Naive thymus-derived CD8-positive, alpha-beta T cell (primary cell): ENCODE results near the gene CEP120. TPM values are rescaled to one million over a fixed set of nuclear protein-coding genes. Genes with fewer than 3 reads are reported as not detected.

Source experiments
- ATAC-seq, 2 donors: fragments of 150-1000 bp; cut with Tn5 transposase in 1 of 2; sonication (Bioruptor Pico), chemical (Tn5 transposase) in 1 of 2; 1 replicate in 1 of 2; 2 replicates in 1 of 2; pipeline ENCODE4 v1.10.0; 2021; ENCODE audit warnings: mild to moderate bottlenecking in 2 of 2, moderate library complexity in 2 of 2
- POLR2A ChIA-PET: fragments of 350-600 bp; sonication (Branson Sonifier 250); formaldehyde crosslinking; loops from one replicate; lab custom pipeline; 2021; ENCODE audit warnings: antibody characterized with exemption; lab: Charles Lee
- DNase-seq, 10 donors: peaks; one replicate each; pipeline versions ENCODE4 v3.0.0 to v3.0.0-alpha.2; 2020 to 2022
- H3K27ac Mint-ChIP-seq, 10 donors: one replicate each; pipeline ENCODE4 v1.8.0; 2020 to 2022; ENCODE audit warnings: mild to moderate bottlenecking in 10 of 10, mixed read lengths in 10 of 10, moderate library complexity in 4 of 10, inconsistent platforms in 1 of 10
- H3K27me3 Mint-ChIP-seq, 5 donors: one replicate each; pipeline ENCODE4 v1.8.0; 2021 to 2022; ENCODE audit warnings: mixed read lengths in 5 of 5
- H3K36me3 Mint-ChIP-seq, 3 donors: one replicate each; pipeline ENCODE4 v1.8.0; 2020 to 2022; ENCODE audit warnings: mixed read lengths in 3 of 3, mild to moderate bottlenecking in 2 of 3, inconsistent platforms in 1 of 3
- H3K4me1 Mint-ChIP-seq, 4 donors: one replicate each; pipeline ENCODE4 v1.8.0; 2021 to 2022; ENCODE audit warnings: mixed read lengths in 4 of 4
- H3K4me3 Mint-ChIP-seq, 10 donors: one replicate each; pipeline ENCODE4 v1.8.0; 2020 to 2022; ENCODE audit warnings: mild to moderate bottlenecking in 10 of 10, mixed read lengths in 10 of 10, moderate library complexity in 6 of 10, inconsistent platforms in 1 of 10
- H3K9me3 Mint-ChIP-seq, 9 donors: one replicate each; pipeline ENCODE4 v1.8.0; 2020 to 2022; ENCODE audit warnings: mixed read lengths in 9 of 9, mild to moderate bottlenecking in 3 of 9, inconsistent platforms in 1 of 9, moderate library complexity in 1 of 9
- polyA plus RNA-seq, 3 donors: library from polyadenylated mRNA; unstranded; fragments of 300-500 nt; fragmentation: Illumina TruSeq; gene quantifications; one replicate each; pipeline ENCODE4 v1.2.3, GENCODE V29; 2021
- total RNA-seq, 8 experiments: library from RNA in 2 of 8; stranded (reverse) in 2 of 8; gene quantifications; one replicate each; pipeline ENCODE4 v1.2.3 and lab custom pipeline; 2021 to 2026

CEP120 gene
- total and polyA plus RNA-seq, 5 experiments from 2014 or later: 13.8 to 70.6 (median 25.9) TPM

- POLR2A ChIA-PET: no interaction called here
- ATAC-seq (no peak), DNase-seq (no peak)
- Mint-ChIP-seq H3K4me1 (peaks cover 0 to 2% (median 0%) of the 10 kb centered on the region in 4 donors), H3K4me3 (no peak overlapping the region), H3K27ac (no peak overlapping the region), H3K36me3 (no peaks in the 10 kb centered on the region), H3K27me3 (peaks cover 0 to 10% (median 9%) of the 10 kb centered on the region in 5 donors), H3K9me3 (peaks cover 0 to 3% (median 0%) of the 10 kb centered on the region in 9 donors)
Observed at GRCh38 chr5:123305751-123306150, 117.5 kb downstream of the CEP120 start.

GRCh38 chr5:123304777-123305316 lies 118.4 kb downstream of the CEP120 start:
- peaks cover 0 to 14% (median 9%) of the 10 kb centered on the region in 5 donors for H3K27me3 Mint-ChIP-seq
- H3K4me3 Mint-ChIP-seq: no peak overlapping the region
- POLR2A ChIA-PET: no interaction called here
- H3K9me3 Mint-ChIP-seq: peaks cover 0 to 12% (median 5%) of the 10 kb centered on the region in 9 donors
- ATAC-seq: no peak
- DNase-seq: no peak
- peaks cover 0 to 2% (median 0%) of the 10 kb centered on the region in 4 donors for H3K4me1 Mint-ChIP-seq
- no peaks in the 10 kb centered on the region for H3K36me3 Mint-ChIP-seq
- no peak overlapping the region for H3K27ac Mint-ChIP-seq

- DNase-seq (no peak), ATAC-seq (no peak)
- Mint-ChIP-seq H3K27ac (no peak overlapping the region), H3K27me3 (peaks cover 0 to 17% (median 10%) of the 10 kb centered on the region in 5 donors), H3K9me3 (peaks cover 0 to 18% (median 10%) of the 10 kb centered on the region in 9 donors), H3K4me3 (no peak overlapping the region), H3K4me1 (peaks cover 0 to 2% (median 0%) of the 10 kb centered on the region in 4 donors), H3K36me3 (peaks cover 0 to 5% (median 0%) of the 10 kb centered on the region in 3 donors)
- POLR2A ChIA-PET: no interaction called here
Observed at GRCh38 chr5:123303802-123304201, 119.4 kb downstream of the CEP120 start.

GRCh38 chr5:123300266-123300665 lies 122.9 kb downstream of the CEP120 start:
- POLR2A ChIA-PET: no interaction called here
- Mint-ChIP-seq H3K36me3 (peaks cover 0 to 5% (median 0%) of the 10 kb centered on the region in 3 donors), H3K4me3 (no peak overlapping the region), H3K27ac (no peak overlapping the region), H3K27me3 (peaks cover 2 to 13% (median 4%) of the 10 kb centered on the region in 5 donors), H3K9me3 (peaks cover 0 to 19% (median 10%) of the 10 kb centered on the region in 9 donors), H3K4me1 (peaks cover 0 to 2% (median 0%) of the 10 kb centered on the region in 4 donors)
- ATAC-seq: no peak
- DNase-seq: no peak

GRCh38 chr5:123299136-123299535 lies 124.1 kb downstream of the CEP120 start:
- POLR2A ChIA-PET: no interaction called here
- H3K9me3 Mint-ChIP-seq: peaks cover 0 to 19% (median 10%) of the 10 kb centered on the region in 9 donors
- H3K4me1 Mint-ChIP-seq: no peaks in the 10 kb centered on the region
- DNase-seq: no peak
- peaks cover 0 to 13% (median 4%) of the 10 kb centered on the region in 5 donors for H3K27me3 Mint-ChIP-seq
- H3K36me3 Mint-ChIP-seq: peaks cover 0 to 5% (median 0%) of the 10 kb centered on the region in 3 donors
- ATAC-seq: no peak
- no peak overlapping the region for H3K4me3 Mint-ChIP-seq
- H3K27ac Mint-ChIP-seq: no peak overlapping the region

GRCh38 chr5:123298335-123299030 lies 124.7 kb downstream of the CEP120 start:
- DNase-seq: no peak
- Mint-ChIP-seq H3K27me3 (peaks cover 0 to 13% (median 4%) of the 10 kb centered on the region in 5 donors), H3K9me3 (peaks cover 0 to 19% (median 10%) of the 10 kb centered on the region in 9 donors), H3K27ac (no peak overlapping the region), H3K4me1 (no peaks in the 10 kb centered on the region), H3K4me3 (no peak overlapping the region), H3K36me3 (peaks cover 0 to 5% (median 0%) of the 10 kb centered on the region in 3 donors)
- ATAC-seq: no peak
- POLR2A ChIA-PET: no interaction called here

- Mint-ChIP-seq H3K4me3 (no peak overlapping the region), H3K9me3 (peaks cover 0 to 19% (median 10%) of the 10 kb centered on the region in 9 donors), H3K27ac (no peak overlapping the region), H3K27me3 (peaks cover 0 to 13% (median 6%) of the 10 kb centered on the region in 5 donors), H3K4me1 (no peaks in the 10 kb centered on the region), H3K36me3 (peaks cover 0 to 5% (median 0%) of the 10 kb centered on the region in 3 donors)
- POLR2A ChIA-PET: no interaction called here
- DNase-seq: no peak
- no peak for ATAC-seq
Observed at GRCh38 chr5:123297866-123298265, 125.3 kb downstream of the CEP120 start.

- Mint-ChIP-seq H3K9me3 (peaks cover 0 to 19% (median 10%) of the 10 kb centered on the region in 9 donors), H3K4me1 (no peaks in the 10 kb centered on the region), H3K36me3 (peaks cover 0 to 5% (median 0%) of the 10 kb centered on the region in 3 donors), H3K27me3 (peaks cover 0 to 11% (median 6%) of the 10 kb centered on the region in 5 donors), H3K27ac (no peak overlapping the region), H3K4me3 (no peak overlapping the region)
- ATAC-seq: no peak
- no peak for DNase-seq
- POLR2A ChIA-PET: no interaction called here
Observed at GRCh38 chr5:123297198-123297831, 125.9 kb downstream of the CEP120 start.

Other genes with a start within 250 kb of the CEP120 start
- gene CSNK1G3, start 88.8 kb upstream of the CEP120 start, total RNA-seq: 10 to 100 TPM; 83.4 to 90.6 TPM
- 10 to 100 TPM; 17.7 to 31.9 (median 23.0) TPM for gene CSNK1G3, start 88.8 kb upstream of the CEP120 start, polyA plus RNA-seq